GM23338 (cell line): ENCODE data around the gene PCLO. TPM values are rescaled to one million over a fixed set of nuclear protein-coding genes. Genes with fewer than 3 reads are reported as not detected.

Experiments used
- ATAC-seq: fragments of 200-7000 bp; cut with Tn5 transposase; 3 replicates; pipeline ENCODE4 v1.9.1; 2020
- DNase-seq: peaks from one replicate; pipeline ENCODE4 v3.0.0-alpha.2; 2015; ENCODE audit warnings: low spot score
- H2AFZ ChIP-seq: fragments of 200-600 bp; sonication (generic); 2 replicates; pipeline ENCODE4 v1.8.0; 2016; ENCODE audit warnings: antibody characterized with exemption, mild to moderate bottlenecking, moderate library complexity
- H3F3A ChIP-seq: fragments of 200-600 bp; sonication (generic); replicated peaks from 2 replicates; pipeline ENCODE4 v1.8.0; 2017; ENCODE audit warnings: antibody characterized with exemption, mixed run types, low read depth
- H3K27ac ChIP-seq: fragments of 200-600 bp; sonication (generic); 2 replicates; pipeline ENCODE4 v1.6.1; 2016; ENCODE audit warnings: low read depth
- H3K27me3 ChIP-seq: fragments of 200-600 bp; sonication (generic); 2 replicates; pipeline ENCODE4 v1.8.0; 2016; ENCODE audit warnings: mild to moderate bottlenecking, mixed run types, moderate library complexity; ENCODE audit not compliant: insufficient read depth
- H3K36me3 ChIP-seq: fragments of 200-600 bp; sonication (generic); 2 replicates; pipeline ENCODE4 v1.8.0; 2016; ENCODE audit warnings: mild to moderate bottlenecking; ENCODE audit not compliant: insufficient read depth
- H3K4me1 ChIP-seq: fragments of 200-600 bp; sonication (generic); 2 replicates; pipeline ENCODE4 v1.8.0; 2016; ENCODE audit warnings: mild to moderate bottlenecking, moderate library complexity; ENCODE audit not compliant: insufficient read depth
- H3K4me2 ChIP-seq: fragments of 200-600 bp; sonication (generic); 2 replicates; pipeline ENCODE4 v1.7.1; 2017; ENCODE audit warnings: mixed run types
- H3K4me3 ChIP-seq: fragments of 200-600 bp; sonication (generic); 2 replicates; pipeline ENCODE4 v1.6.1; 2016; ENCODE audit warnings: mixed run types
- H3K79me2 ChIP-seq: fragments of 200-600 bp; sonication (generic); replicated peaks from 2 replicates; pipeline ENCODE4 v1.8.0; 2017; ENCODE audit warnings: mild to moderate bottlenecking; ENCODE audit not compliant: insufficient read depth
- H3K9me2 ChIP-seq: fragments of 200-600 bp; sonication (generic); 2 replicates; pipeline ENCODE4 v1.8.0; 2017; ENCODE audit not compliant: insufficient read depth
- H4K20me1 ChIP-seq: fragments of 200-600 bp; sonication (generic); replicated peaks from 2 replicates; pipeline ENCODE4 v1.8.0; 2017; ENCODE audit warnings: mild to moderate bottlenecking; ENCODE audit not compliant: insufficient read depth
- H3K27ac Mint-ChIP-seq: 2 replicates; pipeline ENCODE4 v1.8.0; 2020; ENCODE audit warnings: inconsistent platforms, mild to moderate bottlenecking, moderate library complexity, mixed read lengths
- H3K27me3 Mint-ChIP-seq: 3 replicates; pipeline ENCODE4 v1.8.0; 2022; ENCODE audit warnings: low read depth, mild to moderate bottlenecking, moderate library complexity, mixed read lengths, inconsistent platforms; ENCODE audit not compliant: insufficient read depth, poor library complexity
- H3K36me3 Mint-ChIP-seq: 3 replicates; pipeline ENCODE4 v1.8.0; 2021; ENCODE audit warnings: low read depth, mild to moderate bottlenecking, inconsistent platforms, moderate library complexity, mixed read lengths
- H3K4me1 Mint-ChIP-seq: 3 replicates; pipeline ENCODE4 v1.8.0; 2020; ENCODE audit warnings: mild to moderate bottlenecking, inconsistent platforms, mixed read lengths
- H3K4me3 Mint-ChIP-seq: 3 replicates; pipeline ENCODE4 v1.8.0; 2021; ENCODE audit warnings: moderate library complexity, mild to moderate bottlenecking, inconsistent platforms, mixed read lengths
- H3K9me3 Mint-ChIP-seq: 3 replicates; pipeline ENCODE4 v1.8.0; 2020; ENCODE audit warnings: moderate library complexity, mild to moderate bottlenecking, inconsistent platforms, mixed read lengths
- CREB1 ChIP-seq: fragments of 250-450 bp; sonication (Bioruptor Pico); IDR thresholded peaks from 2 replicates; pipeline ENCODE4 v1.5.0; 2020; ENCODE audit warnings: low read depth, mild to moderate bottlenecking, moderate library complexity
- EZH2 ChIP-seq: fragments of 200-600 bp; sonication (generic); IDR thresholded peaks from one replicate; pipeline ENCODE4 v1.8.0; 2017; ENCODE audit warnings: antibody characterized with exemption, mild to moderate bottlenecking, low read depth; ENCODE audit not compliant: unreplicated experiment
- EZH2phosphoT487 ChIP-seq: fragments of 200-600 bp; sonication (generic); IDR thresholded peaks from one replicate; pipeline ENCODE4 v1.8.1; 2018; ENCODE audit warnings: antibody characterized with exemption; ENCODE audit not compliant: unreplicated experiment
- JUNB ChIP-seq: IDR thresholded peaks from one replicate; pipeline ENCODE4 v1.6.1; 2016; ENCODE audit warnings: antibody characterized with exemption; ENCODE audit not compliant: unreplicated experiment
- NANOG ChIP-seq: IDR thresholded peaks from 2 replicates; pipeline ENCODE4 v1.6.1; 2016; ENCODE audit warnings: antibody characterized with exemption, borderline replicate concordance
- POLR2AphosphoS5 ChIP-seq: IDR thresholded peaks from 2 replicates; pipeline ENCODE4 v1.6.1; 2016; ENCODE audit warnings: antibody characterized with exemption, low read depth
- STAT1 ChIP-seq: IDR thresholded peaks from one replicate; pipeline ENCODE4 v1.6.1; 2016; ENCODE audit warnings: antibody characterized with exemption; ENCODE audit not compliant: unreplicated experiment
- ZNF114 ChIP-seq: fragments of 250-450 bp; sonication (Bioruptor Pico); IDR thresholded peaks from 2 replicates; pipeline ENCODE4 v1.5.0; 2020; ENCODE audit warnings: mild to moderate bottlenecking, moderate library complexity
- ZNF331 ChIP-seq: fragments of 250-450 bp; sonication (Bioruptor Pico); IDR thresholded peaks from 2 replicates; pipeline ENCODE4 v1.5.0; 2020; ENCODE audit warnings: low read depth, mild to moderate bottlenecking, moderate library complexity
- polyA plus RNA-seq: library from polyadenylated mRNA; unstranded; fragments of >200 nt; fragmentation: Nextera tagmentation; extraction: Ambion mirVana; gene quantifications from 2 replicates; pipeline ENCODE4 v1.2.1, GENCODE V29; 2016
- total RNA-seq: library from RNA; depleted of rRNA; stranded (reverse); fragments of >200 nt; shearing (Covaris generic); gene quantifications from 2 replicates; pipeline ENCODE4 v1.2.3, GENCODE V29; 2014
- TF ChIP-seq, protein P1 (sequence below): IDR thresholded peaks from one replicate; pipeline ENCODE4 v1.6.1; 2018; ENCODE audit warnings: antibody characterized with exemption; ENCODE audit not compliant: unreplicated experiment
- TF ChIP-seq, protein P2 (sequence below): IDR thresholded peaks from 2 replicates; pipeline ENCODE4 v1.6.1; 2016; ENCODE audit warnings: antibody characterized with exemption
- TF ChIP-seq, protein P3 (sequence below), 2 experiments: fragments of 200-600 bp in 1 of 2; sonication (generic) in 1 of 2; conservative IDR thresholded peaks; 2 replicates each; pipeline versions ENCODE4 v1.5.1 to v1.6.1; 2016 to 2017; ENCODE audit warnings: antibody characterized with exemption in 2 of 2, low read depth in 2 of 2, mild to moderate bottlenecking in 2 of 2, moderate library complexity in 1 of 2

Gene PCLO
- total and polyA plus RNA-seq, 2 experiments from 2014 or later = 7.4 to 9.1 TPM

GRCh38 chr7:83118347-83119025 is 44.2 kb downstream of the PCLO start (continued):
- TF ChIP-seq POLR2AphosphoS5 (no peak), ZNF331 (CRISPR knock-in tag) (no peak), EZH2phosphoT487 (no peak), ZNF114 (no peak)
- TF ChIP-seq, protein P1, sequence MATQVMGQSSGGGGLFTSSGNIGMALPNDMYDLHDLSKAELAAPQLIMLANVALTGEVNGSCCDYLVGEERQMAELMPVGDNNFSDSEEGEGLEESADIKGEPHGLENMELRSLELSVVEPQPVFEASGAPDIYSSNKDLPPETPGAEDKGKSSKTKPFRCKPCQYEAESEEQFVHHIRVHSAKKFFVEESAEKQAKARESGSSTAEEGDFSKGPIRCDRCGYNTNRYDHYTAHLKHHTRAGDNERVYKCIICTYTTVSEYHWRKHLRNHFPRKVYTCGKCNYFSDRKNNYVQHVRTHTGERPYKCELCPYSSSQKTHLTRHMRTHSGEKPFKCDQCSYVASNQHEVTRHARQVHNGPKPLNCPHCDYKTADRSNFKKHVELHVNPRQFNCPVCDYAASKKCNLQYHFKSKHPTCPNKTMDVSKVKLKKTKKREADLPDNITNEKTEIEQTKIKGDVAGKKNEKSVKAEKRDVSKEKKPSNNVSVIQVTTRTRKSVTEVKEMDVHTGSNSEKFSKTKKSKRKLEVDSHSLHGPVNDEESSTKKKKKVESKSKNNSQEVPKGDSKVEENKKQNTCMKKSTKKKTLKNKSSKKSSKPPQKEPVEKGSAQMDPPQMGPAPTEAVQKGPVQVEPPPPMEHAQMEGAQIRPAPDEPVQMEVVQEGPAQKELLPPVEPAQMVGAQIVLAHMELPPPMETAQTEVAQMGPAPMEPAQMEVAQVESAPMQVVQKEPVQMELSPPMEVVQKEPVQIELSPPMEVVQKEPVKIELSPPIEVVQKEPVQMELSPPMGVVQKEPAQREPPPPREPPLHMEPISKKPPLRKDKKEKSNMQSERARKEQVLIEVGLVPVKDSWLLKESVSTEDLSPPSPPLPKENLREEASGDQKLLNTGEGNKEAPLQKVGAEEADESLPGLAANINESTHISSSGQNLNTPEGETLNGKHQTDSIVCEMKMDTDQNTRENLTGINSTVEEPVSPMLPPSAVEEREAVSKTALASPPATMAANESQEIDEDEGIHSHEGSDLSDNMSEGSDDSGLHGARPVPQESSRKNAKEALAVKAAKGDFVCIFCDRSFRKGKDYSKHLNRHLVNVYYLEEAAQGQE = no peak
- TF ChIP-seq, protein P2, sequence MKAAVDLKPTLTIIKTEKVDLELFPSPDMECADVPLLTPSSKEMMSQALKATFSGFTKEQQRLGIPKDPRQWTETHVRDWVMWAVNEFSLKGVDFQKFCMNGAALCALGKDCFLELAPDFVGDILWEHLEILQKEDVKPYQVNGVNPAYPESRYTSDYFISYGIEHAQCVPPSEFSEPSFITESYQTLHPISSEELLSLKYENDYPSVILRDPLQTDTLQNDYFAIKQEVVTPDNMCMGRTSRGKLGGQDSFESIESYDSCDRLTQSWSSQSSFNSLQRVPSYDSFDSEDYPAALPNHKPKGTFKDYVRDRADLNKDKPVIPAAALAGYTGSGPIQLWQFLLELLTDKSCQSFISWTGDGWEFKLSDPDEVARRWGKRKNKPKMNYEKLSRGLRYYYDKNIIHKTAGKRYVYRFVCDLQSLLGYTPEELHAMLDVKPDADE = no peak

GRCh38 chr7:83117466-83117865 is 45.2 kb downstream of the PCLO start:
- H3K27me3 Mint-ChIP-seq = no peaks in the 10 kb centered on the region
- Histone ChIP-seq H3K27ac (no peak overlapping the region), H2AFZ (peak overlapping the region; percentile 24; the same call in 1 of the 2 replicates), H3K36me3 (peaks cover 9% of the 10 kb centered on the region; the same call in 1 of the 2 replicates), H4K20me1 (no peaks in the 10 kb centered on the region), H3K79me2 (no peaks in the 10 kb centered on the region), H3K4me3 (no peak overlapping the region), H3K4me2 (no peak overlapping the region), H3F3A (no peaks in the 10 kb centered on the region), H3K9me2 (no peaks in the 10 kb centered on the region), H3K4me1 (peaks cover 19% of the 10 kb centered on the region; the same call in 1 of the 2 replicates), H3K27me3 (no peaks in the 10 kb centered on the region)
- no peak for DNase-seq
- H3K4me3 Mint-ChIP-seq = no peak overlapping the region
- no peak for ATAC-seq
- peaks cover 16% of the 10 kb centered on the region for H3K9me3 Mint-ChIP-seq
- peaks cover 28% of the 10 kb centered on the region for H3K36me3 Mint-ChIP-seq
- peak overlapping the region; percentile 78 for H3K27ac Mint-ChIP-seq
- peaks cover 16% of the 10 kb centered on the region for H3K4me1 Mint-ChIP-seq
- TF ChIP-seq, protein P3, sequence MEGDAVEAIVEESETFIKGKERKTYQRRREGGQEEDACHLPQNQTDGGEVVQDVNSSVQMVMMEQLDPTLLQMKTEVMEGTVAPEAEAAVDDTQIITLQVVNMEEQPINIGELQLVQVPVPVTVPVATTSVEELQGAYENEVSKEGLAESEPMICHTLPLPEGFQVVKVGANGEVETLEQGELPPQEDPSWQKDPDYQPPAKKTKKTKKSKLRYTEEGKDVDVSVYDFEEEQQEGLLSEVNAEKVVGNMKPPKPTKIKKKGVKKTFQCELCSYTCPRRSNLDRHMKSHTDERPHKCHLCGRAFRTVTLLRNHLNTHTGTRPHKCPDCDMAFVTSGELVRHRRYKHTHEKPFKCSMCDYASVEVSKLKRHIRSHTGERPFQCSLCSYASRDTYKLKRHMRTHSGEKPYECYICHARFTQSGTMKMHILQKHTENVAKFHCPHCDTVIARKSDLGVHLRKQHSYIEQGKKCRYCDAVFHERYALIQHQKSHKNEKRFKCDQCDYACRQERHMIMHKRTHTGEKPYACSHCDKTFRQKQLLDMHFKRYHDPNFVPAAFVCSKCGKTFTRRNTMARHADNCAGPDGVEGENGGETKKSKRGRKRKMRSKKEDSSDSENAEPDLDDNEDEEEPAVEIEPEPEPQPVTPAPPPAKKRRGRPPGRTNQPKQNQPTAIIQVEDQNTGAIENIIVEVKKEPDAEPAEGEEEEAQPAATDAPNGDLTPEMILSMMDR (conservative IDR thresholded peaks at IDR 0.05; ENCODE audit: low read depth in 2 of 2) = no peak
- no peak for TF ChIP-seq NANOG
- TF ChIP-seq JUNB = no peak
- TF ChIP-seq EZH2 = no peak
- TF ChIP-seq CREB1 (CRISPR knock-in tag) = no peak
- no peak for TF ChIP-seq STAT1
- no peak for TF ChIP-seq ZNF114
- TF ChIP-seq EZH2phosphoT487 = no peak
- TF ChIP-seq, protein P2 = no peak
- no peak for TF ChIP-seq ZNF331 (CRISPR knock-in tag)
